GM18508 (cell line): ENCODE measurements around the gene KIAA0319L.
A peak's percentile ranks its signal among the peaks of the same experiment; 100 is the strongest.
"Not testable (repeated sequence)": the region's sequence is repeated elsewhere in the genome, so short reads cannot be mapped to it uniquely, and the experiment has no call there.

Source experiments
- ATAC-seq: cut with Tn5 transposase; IDR thresholded peaks from one replicate; pipeline ENCODE4 v1.9.1; 2021; ENCODE audit warnings: moderate number of reproducible peaks; ENCODE audit not compliant: insufficient read depth, unreplicated experiment

KIAA0319L gene

DNA sequence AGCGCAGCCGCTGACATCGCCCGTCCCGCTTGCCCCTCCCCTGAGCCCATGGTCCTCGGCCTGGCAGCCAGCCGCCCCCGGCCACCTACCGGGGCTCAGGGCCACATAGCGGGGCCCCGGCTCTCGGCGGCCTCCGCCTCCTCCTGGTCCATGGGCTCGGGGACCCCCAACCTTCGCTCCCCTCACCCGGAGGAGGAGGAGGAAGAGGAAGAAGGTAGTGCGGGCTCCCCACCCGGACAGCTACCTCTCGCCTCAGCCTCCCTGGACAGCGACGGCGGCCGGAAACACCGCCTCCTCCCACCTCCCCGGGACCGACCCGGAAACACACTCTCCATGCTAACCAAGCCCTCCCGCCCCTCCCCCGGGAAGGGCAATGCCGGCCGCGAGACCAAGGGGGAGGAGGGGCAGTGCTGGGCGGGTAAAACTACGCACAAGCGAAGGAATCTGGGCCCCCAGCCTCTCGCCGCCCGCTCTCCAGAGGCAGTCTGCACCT is at the start of gene KIAA0319L:
KIAA0319L (minus strand) TSS at position 286 of the 493 bp plus-strand sequence. CDS start 2,912 bp downstream, outside the sequence.
- peak; percentile 38 for ATAC-seq

DNA sequence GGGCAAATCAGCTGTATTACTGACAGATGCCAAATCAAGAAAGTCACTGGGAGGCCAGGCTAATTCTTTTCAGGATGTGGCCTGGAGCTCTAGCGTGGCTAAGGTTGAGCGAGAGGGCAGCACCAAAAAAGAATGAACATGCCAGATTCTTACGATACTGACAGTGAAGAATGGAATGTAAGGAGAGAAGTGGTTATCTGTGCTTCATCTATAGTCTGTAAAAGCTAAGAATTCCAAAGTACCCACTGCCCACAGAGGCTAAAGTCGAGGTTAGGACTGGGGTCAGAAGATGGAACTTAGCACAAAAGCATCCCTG is 48.6 kb upstream of the KIAA0319L start:
- no peak for ATAC-seq

DNA sequence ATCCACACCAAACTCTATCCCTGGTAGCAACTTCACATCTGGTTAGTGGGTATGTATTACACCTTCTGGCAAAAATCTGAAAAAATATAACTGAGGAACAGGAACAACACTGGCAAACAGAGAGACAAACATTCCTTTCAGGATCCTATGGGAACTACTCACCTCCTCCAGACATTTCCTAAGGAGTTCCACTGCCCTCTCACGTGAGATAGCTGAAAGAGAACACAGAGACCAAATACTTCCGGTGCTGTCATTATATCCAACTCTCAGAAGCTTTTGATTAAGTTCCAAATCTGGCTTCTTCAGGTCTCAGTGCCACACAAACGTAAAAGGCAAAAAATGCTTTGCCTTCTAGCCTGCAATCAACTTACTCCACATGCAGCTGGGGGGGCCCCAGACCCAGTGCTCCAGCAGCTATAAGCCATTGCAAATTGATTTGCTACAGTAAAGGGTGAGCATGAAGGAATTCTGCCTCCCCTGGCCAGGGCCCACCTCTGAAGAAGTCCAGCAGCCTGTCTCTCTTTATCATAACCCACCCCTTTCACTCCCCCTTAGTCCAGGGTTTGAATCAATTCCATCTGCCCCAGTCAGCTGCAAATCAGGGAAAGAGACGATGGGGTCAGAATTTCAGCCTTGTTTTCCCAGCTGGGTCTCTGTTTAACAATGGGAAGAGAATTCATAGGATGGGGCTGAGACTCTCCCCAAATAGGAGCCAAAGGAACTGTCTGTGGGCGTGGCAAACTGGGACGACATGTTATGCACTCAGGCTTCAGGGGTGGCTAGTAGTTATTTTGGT is 48.1 kb upstream of the KIAA0319L start:
- ATAC-seq, result no peak

DNA sequence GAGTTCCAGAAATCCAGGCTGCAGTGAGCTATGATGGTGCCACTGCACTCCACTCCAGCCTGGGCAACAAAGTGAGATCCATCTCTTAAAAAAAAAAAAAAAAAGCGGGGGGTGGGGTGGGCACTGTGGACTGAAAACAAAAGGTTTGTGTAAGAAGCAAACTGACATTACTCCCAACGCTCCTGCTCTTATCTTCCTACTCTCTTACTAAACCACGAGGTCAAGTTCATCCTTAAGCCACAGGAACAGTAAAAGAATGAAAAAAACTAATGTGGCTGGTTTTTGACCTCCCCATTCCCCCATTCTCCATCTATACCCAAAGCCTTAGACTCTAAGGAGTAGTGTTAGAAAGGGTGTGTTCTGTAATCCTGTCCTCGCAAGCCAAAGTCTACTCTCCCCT is 46.7 kb upstream of the KIAA0319L start:
- ATAC-seq, result no peak

DNA sequence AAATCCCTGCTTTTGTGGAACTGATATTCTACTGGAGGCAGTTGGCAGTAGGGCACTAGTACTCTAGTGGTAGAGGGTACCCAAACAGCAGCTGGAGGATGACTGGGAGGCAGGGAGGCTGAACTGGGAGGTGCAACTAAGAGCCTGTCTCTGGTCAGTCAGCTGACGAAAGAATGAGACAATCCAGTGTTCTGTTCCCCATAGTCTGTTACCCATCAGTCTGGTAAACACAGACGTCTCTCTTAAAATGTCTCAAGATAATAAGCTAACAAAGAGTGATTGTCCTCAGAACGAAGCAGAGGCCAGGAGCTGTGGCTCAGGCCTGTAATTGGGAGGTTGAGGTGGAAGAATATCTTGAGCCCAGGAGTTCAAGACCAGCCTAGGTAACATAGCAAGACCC is 46.3 kb upstream of the KIAA0319L start:
- no peak for ATAC-seq

DNA sequence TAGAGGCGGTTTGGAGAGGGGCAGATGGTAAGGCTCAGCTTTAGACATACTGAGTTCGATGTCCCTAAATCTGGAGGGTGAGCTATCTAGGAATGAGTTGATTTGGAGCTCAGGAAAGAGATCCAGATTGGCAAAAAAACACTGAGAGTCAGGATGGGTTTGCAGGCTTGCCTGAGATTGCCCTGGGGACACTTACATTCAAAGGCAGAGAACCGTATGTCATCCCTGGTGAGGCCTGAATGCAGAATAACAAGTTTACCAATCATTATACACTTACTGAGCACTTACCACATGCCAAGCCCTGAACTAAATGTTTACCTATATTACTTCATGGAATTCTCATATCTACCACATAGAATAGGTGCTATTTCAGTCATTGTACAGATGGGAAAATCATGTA is 43.4 kb upstream of the KIAA0319L start:
- no peak for ATAC-seq

DNA sequence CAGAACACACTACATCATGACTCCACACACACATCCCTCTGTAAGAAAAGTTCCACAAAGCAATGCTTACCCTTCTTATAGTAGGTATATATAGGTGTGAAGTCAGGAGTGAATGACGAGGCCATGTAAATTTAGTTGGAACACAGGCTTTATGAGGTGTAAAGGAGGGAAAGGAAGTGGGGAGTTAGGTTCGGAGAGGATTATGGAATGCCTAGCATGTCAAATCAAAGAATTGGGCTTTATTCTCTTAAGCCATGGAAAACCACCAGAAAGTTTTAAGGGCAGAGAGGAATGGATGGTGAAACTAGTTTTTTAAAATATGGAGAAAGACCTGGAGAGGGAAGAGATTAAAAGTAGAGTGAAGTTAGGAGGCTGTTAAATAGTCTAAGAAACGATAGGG is 42.2 kb upstream of the KIAA0319L start:
- ATAC-seq, result no peak

DNA sequence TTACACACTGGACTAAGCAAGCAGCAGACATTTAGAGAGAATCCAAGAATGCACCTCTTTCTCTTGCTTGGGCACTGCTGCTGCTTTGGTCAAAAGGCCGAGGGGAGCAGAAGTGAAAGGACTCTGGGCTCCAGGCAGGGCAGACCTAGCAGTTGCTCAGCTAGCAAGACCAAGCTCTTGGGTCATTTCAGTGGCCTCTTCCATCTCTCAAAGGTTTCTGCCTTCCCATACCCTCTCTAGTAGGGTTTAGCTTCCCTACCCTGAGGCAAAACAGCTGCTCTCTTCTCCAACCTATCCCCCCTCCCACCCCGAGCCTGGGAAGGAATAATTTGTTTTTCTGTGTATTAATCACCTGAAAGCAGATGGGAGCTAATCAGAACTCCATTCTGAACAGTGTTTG is 41.7 kb upstream of the KIAA0319L start:
- no peak for ATAC-seq

DNA sequence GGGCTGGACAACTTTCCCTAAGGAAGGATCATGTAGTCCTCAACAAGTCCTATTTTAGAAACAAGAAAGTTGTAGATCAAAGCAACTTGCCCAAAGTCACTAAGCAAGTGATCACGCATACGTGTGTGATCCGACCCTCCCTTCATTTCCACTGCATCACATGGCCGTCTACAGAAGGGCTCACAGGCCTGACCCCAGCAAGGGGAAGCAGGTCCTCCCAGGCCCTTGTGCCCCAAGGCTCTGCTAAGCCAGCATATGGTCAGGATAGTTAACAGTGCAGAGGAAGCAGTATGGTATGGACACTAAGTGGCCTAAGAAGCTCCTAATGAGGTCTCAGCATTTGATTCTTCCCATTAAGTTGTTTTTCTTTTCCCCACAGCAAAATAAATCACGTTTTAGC is 40.7 kb upstream of the KIAA0319L start:
- ATAC-seq, result no peak

DNA sequence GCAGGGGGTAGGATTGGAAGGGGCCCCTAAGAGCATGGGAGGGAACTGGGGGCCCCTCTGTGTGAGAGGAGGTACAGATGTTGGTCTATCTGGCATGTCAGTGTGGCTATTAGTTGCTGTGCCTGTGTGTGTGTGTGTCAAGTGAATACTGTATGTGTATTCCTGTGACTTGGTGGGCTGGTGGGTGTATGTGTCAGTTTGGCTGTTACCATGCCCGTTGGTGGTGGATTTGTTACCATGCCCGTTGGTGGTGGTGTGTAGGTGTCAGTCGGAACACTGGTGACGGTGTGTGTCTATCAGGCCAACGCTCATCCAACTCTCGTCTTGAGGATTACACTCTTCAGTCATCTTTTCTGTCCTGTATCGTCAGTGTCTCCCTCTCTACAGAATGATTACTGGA is 38.5 kb upstream of the KIAA0319L start:
- ATAC-seq, result no peak

DNA sequence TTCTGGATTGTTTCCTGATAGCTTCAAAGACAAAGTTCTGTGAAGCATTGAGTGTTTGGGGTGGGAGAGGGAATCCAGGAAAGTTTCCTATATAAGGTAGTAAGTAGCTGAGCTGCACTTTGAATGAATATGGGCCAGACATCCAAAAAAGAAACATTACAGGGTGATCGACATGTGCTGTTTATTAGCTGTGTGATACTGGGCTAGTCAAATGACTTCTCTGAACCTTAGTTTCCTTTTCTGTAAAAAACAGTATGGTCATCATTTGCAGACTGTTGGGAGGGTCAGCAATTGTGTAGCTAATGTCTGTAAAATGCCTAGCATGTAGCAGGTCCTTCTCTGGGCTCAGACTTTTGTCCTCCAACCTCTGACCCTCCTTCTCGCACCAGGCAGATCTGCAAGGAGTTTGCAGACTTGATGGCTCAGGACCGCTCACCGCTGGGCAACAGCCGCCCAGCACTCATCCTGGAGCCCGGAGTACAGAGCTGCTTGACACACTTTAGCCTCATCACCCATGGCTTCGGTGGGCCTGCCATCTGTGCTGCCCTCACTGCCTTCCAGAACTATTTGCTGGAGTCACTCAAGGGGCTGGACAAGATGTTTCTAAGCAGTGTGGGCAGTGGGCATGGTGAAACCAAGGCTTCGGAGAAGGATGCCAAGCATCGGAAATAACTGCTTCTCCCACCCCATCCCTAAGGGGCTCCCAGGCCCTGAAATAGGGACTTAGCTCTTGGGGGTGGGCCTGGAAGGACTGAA is 37.0 kb upstream of the KIAA0319L start:
- ATAC-seq, result no peak

DNA sequence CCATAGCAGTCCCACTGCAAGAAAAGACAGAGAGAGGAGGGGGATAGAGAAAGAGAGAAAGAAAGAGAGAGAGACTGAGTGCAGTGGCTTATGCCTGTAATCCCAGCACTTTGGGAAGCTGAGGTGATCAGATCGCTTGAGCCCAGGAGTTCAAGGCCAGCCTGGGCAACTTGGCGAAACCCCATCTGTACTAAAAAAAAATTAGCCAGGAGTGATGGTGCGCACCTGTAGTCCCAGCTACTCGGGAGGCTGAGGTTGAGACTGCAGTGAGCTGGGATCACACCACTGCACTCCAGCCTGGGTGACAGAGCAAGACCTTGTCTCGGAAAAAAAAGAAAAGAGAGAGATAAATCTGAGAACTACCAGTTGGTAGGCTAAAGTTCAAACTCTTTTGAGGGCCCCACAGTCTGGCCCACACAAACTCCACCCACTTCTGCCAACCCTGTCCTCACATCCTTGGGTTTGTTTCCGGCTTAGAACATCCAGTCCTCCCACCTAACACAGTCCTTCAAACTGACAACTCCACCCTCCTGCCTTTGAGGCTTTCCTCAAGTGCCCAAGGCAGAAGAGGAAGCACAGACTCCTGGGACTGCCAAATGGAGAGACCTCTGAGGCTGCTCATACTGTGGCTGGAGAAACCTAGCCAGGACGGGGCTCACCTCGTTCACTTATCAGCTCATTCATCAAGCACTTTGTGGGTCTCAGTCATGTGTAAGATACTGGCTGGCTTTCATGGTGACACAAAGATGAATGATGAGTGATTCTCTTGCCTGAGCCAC is 36.0 kb upstream of the KIAA0319L start:
- no peak for ATAC-seq

DNA sequence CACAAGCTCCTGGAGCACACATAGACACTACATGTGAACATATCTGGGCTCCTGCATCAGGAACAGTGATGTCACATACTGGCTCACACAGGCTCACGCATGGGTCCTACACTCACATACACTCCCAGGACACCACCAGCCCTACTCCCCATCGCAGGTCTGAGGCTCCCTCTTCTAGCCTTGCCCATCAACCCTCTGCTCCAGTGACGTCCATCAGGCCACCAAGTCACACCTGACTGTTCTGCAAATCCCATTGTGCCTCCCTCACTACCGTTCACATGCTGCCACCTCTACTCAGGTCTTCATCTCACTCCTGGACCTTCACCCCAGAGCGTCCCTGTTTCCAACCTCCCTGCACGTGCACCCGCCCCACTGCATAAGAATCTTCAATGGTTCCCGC is 34.0 kb upstream of the KIAA0319L start:
- ATAC-seq, result no peak

DNA sequence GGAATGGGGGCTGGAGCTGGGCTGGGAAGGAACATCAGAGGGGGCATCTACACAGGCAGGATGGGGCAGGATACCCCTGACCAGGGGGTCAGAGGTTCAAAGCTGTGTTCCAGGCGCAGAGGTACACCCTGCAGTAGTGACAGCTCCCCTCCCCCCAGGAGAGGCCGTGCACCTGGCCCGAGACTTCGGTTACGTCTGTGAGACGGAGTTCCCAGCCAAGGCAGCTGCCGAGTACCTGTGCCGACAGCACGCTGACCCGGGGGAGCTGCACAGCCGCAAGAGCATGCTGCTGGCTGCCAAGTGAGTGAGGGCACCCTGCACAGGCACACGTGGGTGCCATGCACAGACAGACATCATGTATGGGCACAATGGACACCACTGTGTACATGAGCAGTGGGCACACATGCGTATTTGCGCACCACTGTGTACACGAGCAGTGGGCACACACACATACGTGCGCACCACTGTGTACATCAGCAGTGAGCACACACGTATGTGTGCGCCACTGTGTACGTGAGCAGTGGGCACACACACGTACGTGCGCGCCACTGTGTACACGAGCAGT is 33.4 kb upstream of the KIAA0319L start:
- ATAC-seq, result no peak

DNA sequence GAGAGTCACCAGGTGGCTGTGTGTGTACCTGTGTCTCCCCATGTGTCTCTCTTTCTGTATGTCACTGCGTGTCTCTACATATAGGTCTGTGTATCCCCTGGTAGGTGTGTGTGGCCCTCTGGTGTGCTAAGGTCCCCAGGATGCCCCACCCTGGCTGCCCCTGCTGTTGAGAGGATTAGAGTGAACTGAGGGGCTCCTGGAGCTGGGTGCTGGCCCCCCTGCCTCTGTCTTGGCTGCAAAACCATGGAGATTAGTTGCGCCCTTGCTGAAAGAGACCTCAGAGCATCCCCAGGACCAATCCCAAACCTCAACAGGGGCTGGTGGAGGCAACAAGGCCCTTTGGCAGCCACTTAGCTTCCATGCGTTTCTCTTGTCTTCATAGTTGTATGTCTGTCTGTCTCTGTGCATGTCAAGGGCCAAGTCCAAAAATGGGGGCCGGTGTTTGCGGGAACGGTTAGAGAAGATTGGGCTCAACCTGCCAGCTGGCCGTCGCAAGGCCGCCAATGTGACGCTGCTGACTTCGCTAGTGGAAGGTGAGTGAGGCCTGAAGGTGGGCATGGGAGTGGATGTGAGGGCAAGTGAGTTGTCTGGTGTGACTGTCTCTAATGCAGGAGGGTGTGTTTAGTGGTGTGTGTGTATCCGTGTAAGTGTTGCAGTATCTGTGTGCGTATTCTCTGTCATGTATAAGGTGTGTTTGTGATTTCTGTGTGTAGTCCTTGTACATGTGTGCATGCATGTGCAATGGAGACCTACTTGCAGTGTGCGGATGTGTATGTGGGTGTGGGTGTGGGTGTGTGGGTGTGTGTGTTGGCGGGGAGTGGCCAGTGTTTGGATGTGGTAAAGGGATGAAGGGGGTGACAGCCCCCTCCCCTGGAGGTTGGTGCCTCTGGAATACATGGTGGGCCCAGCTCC is 32.6 kb upstream of the KIAA0319L start:
- ATAC-seq, result no peak

DNA sequence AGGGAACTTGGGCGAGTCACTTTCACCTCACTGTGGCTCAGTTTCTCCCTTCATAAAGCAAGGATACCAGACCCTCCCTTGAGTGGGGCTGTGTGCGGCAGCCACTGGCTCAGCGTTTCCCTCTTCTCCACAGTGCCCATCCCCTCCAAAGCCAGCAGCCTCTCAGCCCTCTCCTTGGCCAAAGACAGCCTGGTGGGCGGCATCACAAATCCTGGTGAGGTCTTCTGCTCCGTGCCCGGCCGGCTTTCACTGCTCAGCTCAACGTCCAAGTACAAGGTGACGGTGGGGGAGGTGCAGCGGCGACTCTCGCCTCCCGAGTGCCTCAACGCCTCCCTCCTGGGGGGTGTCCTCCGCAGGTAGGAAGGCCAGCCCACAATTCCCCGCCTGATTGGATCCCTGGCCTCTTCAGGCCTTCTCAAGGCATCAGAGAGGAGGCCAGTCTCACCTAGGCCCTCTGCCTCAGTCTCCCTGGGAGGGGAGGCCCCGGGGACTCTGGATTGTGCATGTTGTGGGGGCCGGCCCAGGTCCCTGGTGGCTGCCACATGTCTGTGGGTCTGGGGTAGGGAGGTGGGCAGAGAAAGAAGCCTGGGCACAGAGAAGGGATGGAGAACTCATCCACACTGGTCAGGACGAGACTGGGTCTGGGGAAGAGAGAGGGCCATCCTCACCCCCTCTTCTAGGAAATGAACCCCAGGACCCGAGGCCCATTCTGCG is 31.2 kb upstream of the KIAA0319L start:
- ATAC-seq, result no peak

DNA sequence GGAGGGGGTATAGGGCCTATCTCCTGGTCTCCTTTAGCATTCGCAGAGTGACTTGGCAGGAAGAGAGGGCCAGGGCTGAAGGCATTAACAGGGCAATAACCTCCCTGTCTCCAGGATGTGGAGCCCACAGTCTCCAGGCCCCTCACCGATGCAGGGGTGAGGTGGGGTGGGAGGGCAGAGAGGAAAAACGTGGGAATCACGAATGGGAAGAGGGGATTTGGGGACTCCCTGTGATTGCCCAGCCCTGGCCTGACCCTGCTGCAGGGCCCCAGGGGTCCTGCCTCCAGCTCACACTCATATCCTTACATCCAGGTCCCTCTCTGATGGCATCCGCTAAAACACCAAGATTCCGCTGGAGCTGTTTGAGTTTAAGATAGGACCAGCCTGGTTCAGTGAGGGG is 30.5 kb upstream of the KIAA0319L start:
- no peak for ATAC-seq

DNA sequence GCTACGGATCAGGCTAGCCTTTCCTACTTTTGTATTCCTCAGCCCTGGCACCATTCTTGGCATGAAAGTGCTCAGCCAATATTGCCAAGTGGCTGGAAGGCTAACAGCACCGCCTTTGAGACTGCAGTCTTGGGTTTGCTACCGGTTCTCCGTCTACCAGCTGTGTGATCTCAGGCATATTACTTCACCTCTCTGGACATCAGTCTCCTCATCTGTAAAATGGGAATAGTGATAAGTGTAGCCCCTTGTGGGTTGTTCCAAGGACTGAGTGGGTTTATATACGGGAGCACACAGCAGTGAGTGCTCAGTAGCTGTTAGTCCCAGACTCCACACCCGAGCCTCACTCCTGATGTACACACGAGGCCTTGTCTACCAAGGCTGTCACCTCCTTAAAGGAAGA is 29.6 kb upstream of the KIAA0319L start:
- ATAC-seq, result no peak

DNA sequence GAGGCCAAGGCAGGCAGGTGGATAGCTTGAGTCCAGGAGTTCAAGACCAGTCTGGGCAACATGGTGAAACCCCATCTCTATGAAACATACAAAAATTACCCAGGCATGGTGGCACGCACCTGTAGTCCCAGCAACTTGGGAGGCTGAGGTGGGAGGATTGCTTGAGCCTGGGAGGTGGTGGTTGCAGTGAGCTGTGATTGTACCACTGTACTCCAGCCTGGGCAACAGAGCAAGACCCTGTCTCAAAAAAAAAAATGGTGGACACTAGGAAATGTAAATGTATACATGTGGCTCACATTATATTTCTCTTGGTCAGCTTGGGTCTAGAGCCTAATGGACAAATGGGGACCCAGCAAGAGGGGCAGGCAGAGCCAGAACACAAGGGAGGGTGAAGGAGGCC is 28.6 kb upstream of the KIAA0319L start:
- not testable (repeated sequence) for ATAC-seq
